GM19395 (cell line): ENCODE data around the gene ASTL.

ENCODE experiments used
- ATAC-seq: cut with Tn5 transposase; IDR thresholded peaks from one replicate; pipeline ENCODE4 v1.9.1; 2021; ENCODE audit warnings: mild to moderate bottlenecking, moderate library complexity; ENCODE audit not compliant: unreplicated experiment

The ASTL gene

GRCh38 chr2:96114546-96114902 lies 23.8 kb downstream of the ASTL start:
- no peak for ATAC-seq

GRCh38 chr2:96113951-96114350 lies 24.4 kb downstream of the ASTL start:
- ATAC-seq = no peak

GRCh38 chr2:96113367-96113677 lies 25.0 kb downstream of the ASTL start:
- ATAC-seq = no peak

- ATAC-seq = no peak
Observed at GRCh38 chr2:96112501-96113366, 25.6 kb downstream of the ASTL start.

GRCh38 chr2:96111823-96112500 lies 26.3 kb downstream of the ASTL start:
- ATAC-seq = no peak

GRCh38 chr2:96111257-96111640 lies 27.1 kb downstream of the ASTL start:
- no peak for ATAC-seq

GRCh38 chr2:96110621-96111256 lies 27.6 kb downstream of the ASTL start:
- no peak for ATAC-seq

GRCh38 chr2:96109931-96110511 lies 28.3 kb downstream of the ASTL start:
- no peak for ATAC-seq

- no peak for ATAC-seq
Observed at GRCh38 chr2:96109361-96109680, 29.0 kb downstream of the ASTL start.

- no peak for ATAC-seq
Observed at GRCh38 chr2:96108541-96109360, 29.6 kb downstream of the ASTL start.

- ATAC-seq = no peak
Observed at GRCh38 chr2:96108151-96108540, 30.2 kb downstream of the ASTL start.

- no peak for ATAC-seq
Observed at GRCh38 chr2:96107708-96108065, 30.6 kb downstream of the ASTL start.

- no peak for ATAC-seq
Observed at GRCh38 chr2:96106991-96107707, 31.2 kb downstream of the ASTL start.

GRCh38 chr2:96105994-96106715 lies 32.1 kb downstream of the ASTL start:
- no peak for ATAC-seq

GRCh38 chr2:96105152-96105915 lies 33.0 kb downstream of the ASTL start:
- ATAC-seq = no peak

- ATAC-seq = no peak
Observed at GRCh38 chr2:96104487-96104861, 33.8 kb downstream of the ASTL start.

GRCh38 chr2:96103761-96104486 lies 34.4 kb downstream of the ASTL start:
- ATAC-seq = no peak

- no peak for ATAC-seq
Observed at GRCh38 chr2:96103187-96103601, 35.1 kb downstream of the ASTL start.
